Effector memory CD4-positive, alpha-beta T cell (primary cell): ENCODE results near the gene FAM98B.

Source experiments
- DNase-seq, 3 donors: peaks; one replicate each; pipeline ENCODE4 v3.0.0-alpha.2; 2020
- H3K27ac ChIP-seq: 2 replicates; pipeline ENCODE4 v1.7.0; 2013; ENCODE audit warnings: mild to moderate bottlenecking, low read length, moderate library complexity; ENCODE audit not compliant: insufficient read depth, poor library complexity, severe bottlenecking
- H3K27me3 ChIP-seq: replicated peaks from 2 replicates; pipeline ENCODE4 v1.7.0; 2013; ENCODE audit warnings: mild to moderate bottlenecking, low read length; ENCODE audit not compliant: insufficient read depth, control insufficient read depth, poor library complexity, severe bottlenecking
- H3K36me3 ChIP-seq: 2 replicates; pipeline ENCODE4 v1.7.0; 2013; ENCODE audit warnings: mild to moderate bottlenecking, low read length, moderate library complexity; ENCODE audit not compliant: control insufficient read depth, insufficient read depth
- H3K4me1 ChIP-seq: 2 replicates; pipeline ENCODE4 v1.7.0; 2013; ENCODE audit warnings: low read length, mild to moderate bottlenecking; ENCODE audit not compliant: control insufficient read depth, insufficient read depth, poor library complexity, severe bottlenecking
- H3K4me3 ChIP-seq: 2 replicates; pipeline ENCODE4 v1.7.0; 2013; ENCODE audit warnings: low read length, low read depth, mild to moderate bottlenecking; ENCODE audit not compliant: insufficient read depth, poor library complexity, severe bottlenecking
- H3K9me3 ChIP-seq: 2 replicates; pipeline ENCODE4 v1.7.0; 2013; ENCODE audit warnings: mild to moderate bottlenecking, low read length, moderate library complexity; ENCODE audit not compliant: control insufficient read depth

FAM98B gene

DNA sequence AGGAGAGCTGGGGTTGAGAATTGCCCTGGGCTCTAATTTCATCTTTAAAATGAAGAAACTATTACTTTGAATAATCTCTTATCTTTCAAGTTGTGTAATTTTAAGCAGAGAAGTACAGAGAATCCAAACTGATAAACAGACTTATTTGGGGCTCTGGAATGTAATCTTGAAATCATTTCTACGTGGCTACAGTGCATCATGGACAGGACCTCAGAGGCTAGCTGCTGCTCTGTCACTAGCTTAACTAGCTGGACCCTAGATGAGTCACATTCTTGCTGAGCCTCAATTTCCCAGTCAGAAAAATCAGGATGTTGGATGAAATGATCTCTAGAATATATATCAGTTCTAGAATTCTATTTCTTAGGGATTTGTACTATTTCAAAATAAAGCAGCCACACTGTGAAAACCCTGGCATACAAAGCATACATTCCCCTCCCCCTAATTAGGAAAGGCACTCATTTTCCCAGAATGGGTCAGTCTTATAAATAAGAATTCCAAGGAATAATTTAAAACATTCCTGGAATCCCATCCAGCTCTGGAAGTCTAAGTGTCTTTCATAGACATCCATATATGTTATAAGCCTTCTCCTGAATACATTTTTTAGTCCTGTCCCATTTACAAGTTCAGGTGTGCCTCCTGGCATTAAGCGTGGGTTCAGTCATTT, 63.5 kb downstream of the FAM98B start:
- DNase-seq: no peak
- no peaks in the 10 kb centered on the region for H3K4me1 ChIP-seq
- H3K27me3 ChIP-seq: no peaks in the 10 kb centered on the region
- no peak overlapping the region for H3K4me3 ChIP-seq
- no peaks in the 10 kb centered on the region for H3K9me3 ChIP-seq
- H3K36me3 ChIP-seq: peaks cover 82% of the 10 kb centered on the region
- H3K27ac ChIP-seq: no peak overlapping the region

DNA sequence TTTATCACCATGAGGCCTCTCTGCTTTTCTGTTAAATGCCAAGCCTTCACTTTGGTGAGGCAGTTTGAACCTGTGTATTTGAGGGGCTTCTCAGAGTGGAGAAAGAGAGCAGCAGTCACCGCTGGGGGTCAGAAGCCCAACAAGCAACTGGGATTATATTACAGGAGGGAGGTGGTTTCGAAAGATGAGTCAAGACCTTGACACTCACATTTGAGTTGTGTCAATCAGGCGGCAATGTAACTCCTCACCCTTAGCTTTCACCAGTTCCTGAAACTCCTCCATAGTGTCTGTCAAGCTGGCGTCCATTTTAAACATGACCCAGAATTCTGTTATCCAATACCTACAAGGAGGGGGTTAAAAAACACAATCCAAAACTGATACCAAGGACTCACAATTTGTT, 64.2 kb downstream of the FAM98B start:
- Histone ChIP-seq H3K4me3 (no peak overlapping the region), H3K27me3 (no peaks in the 10 kb centered on the region), H3K4me1 (no peaks in the 10 kb centered on the region), H3K27ac (no peak overlapping the region), H3K9me3 (no peaks in the 10 kb centered on the region), H3K36me3 (peaks cover 76% of the 10 kb centered on the region)
- no peak for DNase-seq

DNA sequence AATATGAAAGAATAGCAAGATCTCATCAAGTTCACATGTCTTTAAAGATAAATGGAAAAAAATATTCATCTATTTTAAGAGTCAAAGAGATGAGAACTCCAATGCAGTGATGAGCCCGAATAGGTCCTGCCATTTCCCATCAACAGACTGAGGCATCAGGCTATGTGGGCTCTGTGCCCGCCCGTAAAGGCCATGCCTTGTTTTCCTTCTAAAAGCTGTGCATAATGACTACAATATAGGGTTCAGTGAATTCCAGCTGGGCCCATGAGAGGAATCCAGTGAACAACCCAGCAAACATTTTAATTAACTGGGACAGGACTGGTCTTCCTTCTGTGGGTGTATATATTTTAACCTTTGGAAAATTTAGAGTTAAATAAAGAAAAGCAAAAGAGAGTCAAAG, 66.1 kb downstream of the FAM98B start:
- Histone ChIP-seq H3K36me3 (peaks cover 67% of the 10 kb centered on the region), H3K9me3 (no peaks in the 10 kb centered on the region)
- DNase-seq: no peak

DNA sequence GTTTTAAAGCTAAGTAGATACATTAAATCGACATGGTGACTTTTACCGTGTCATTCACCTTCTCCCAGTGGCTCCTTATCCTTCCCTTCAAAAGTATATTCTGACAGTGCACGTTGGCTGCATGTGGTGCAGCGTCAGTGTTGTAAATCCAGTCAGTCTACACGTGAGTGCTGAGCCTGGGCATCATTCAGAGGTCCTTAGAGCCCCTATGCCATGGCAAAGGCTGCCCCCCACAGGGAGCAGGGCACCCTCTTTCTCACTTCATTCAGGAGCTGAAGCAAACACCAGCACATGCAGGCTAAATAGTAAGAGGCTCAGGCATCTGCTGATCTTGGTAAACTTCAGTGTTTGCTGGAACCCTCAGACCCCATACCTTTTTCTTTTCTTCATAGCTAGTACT, 67.4 kb downstream of the FAM98B start:
- H3K4me1 ChIP-seq: no peaks in the 10 kb centered on the region
- H3K36me3 ChIP-seq: peaks cover 55% of the 10 kb centered on the region
- no peaks in the 10 kb centered on the region for H3K27me3 ChIP-seq
- H3K9me3 ChIP-seq: no peaks in the 10 kb centered on the region
- H3K4me3 ChIP-seq: no peak overlapping the region
- H3K27ac ChIP-seq: no peak overlapping the region
- no peak for DNase-seq

More for the DNA sequence above, 66.1 kb downstream of the FAM98B start:
- H3K4me1 ChIP-seq: no peaks in the 10 kb centered on the region
- H3K27me3 ChIP-seq: no peaks in the 10 kb centered on the region
- H3K27ac ChIP-seq: no peak overlapping the region
- no peak overlapping the region for H3K4me3 ChIP-seq

DNA sequence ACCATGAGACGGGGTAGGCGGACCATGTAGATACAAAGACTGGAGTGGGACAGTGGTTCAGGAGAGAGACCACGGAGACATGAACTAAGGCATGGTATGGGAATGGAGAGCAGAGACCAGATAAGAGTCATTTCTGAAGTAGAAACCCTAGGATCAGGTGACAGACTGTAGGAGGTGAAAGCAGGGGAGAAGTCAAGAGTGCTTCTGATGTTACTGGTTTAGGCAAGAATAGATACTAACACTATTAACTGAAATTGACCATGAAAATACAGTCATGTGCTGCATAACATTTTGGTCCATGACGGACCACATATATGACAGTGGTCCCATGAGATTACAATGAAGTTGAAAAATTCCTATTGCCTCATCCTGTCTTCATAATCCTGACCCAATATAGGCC, 69.0 kb downstream of the FAM98B start:
- peaks cover 39% of the 10 kb centered on the region for H3K36me3 ChIP-seq
- no peaks in the 10 kb centered on the region for H3K9me3 ChIP-seq
- no peaks in the 10 kb centered on the region for H3K27me3 ChIP-seq
- no peak overlapping the region for H3K4me3 ChIP-seq
- no peaks in the 10 kb centered on the region for H3K4me1 ChIP-seq
- H3K27ac ChIP-seq: no peak overlapping the region
- no peak for DNase-seq

DNA sequence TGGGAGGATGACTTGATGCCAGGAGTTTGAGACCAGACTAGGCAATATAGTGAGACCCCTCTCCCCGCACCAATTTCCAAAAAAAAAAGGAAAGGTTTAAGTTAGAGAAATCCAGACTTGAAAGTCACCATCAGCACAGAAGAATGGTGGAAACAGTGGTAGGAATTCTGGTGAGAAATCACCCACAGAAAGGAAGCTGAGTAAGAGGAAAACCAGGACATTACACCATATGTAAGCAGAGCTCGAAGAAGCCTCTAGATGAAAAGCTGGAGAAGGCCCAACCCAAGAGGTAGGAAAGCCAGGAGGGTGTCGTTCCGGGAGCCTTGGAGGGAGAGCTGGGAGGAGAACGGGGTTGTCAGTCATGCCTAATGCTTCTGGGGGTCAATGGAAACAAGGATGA, 70.2 kb downstream of the FAM98B start:
- Histone ChIP-seq H3K36me3 (peaks cover 32% of the 10 kb centered on the region), H3K9me3 (no peaks in the 10 kb centered on the region), H3K4me1 (no peaks in the 10 kb centered on the region), H3K4me3 (no peak overlapping the region), H3K27ac (no peak overlapping the region), H3K27me3 (no peaks in the 10 kb centered on the region)
- no peak for DNase-seq

DNA sequence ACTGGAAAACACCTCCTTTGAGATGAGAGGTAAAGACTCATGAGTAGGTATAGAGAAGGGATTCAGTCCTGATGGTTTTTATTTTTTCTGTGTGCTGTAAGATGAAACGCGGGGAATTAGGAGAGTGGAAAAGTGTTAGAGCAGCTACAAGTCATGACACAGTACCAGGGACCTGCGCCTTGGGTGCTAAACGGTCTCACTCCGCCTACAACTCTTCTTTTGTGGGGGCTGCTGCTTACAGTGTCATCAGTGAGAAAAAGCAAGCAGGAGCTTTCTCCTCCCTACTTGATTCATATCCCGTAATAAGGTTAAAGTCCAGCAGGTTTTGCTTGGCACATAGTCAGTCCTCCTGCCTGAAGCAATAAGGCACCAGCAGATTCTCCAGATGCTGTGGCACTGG, 71.6 kb downstream of the FAM98B start:
- no peak overlapping the region for H3K27ac ChIP-seq
- H3K27me3 ChIP-seq: no peaks in the 10 kb centered on the region
- no peak for DNase-seq
- no peak overlapping the region for H3K4me3 ChIP-seq
- H3K4me1 ChIP-seq: no peaks in the 10 kb centered on the region
- H3K9me3 ChIP-seq: no peaks in the 10 kb centered on the region
- H3K36me3 ChIP-seq: peaks cover 34% of the 10 kb centered on the region

DNA sequence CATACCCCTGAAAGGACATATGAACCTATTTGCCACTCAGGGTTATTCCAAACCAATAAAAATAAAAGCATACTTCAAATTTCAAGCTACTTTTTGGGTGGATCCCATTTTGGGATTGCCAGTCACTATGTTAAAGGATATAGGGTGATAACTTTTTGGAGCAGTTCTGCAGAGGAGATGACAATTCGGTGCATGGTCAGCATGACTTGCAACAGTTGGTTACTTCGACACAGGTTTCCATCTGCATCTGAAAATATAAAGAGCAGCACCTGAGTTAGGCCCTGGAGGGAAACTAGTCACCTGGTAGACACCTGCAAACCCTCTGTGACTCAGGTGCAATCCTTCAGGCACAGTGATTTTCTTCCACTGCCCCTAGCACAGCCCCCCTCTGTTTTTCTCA, 72.2 kb downstream of the FAM98B start:
- peaks cover 38% of the 10 kb centered on the region for H3K36me3 ChIP-seq
- peaks cover 3% of the 10 kb centered on the region for H3K4me1 ChIP-seq
- H3K4me3 ChIP-seq: no peak overlapping the region
- no peak for DNase-seq
- H3K27me3 ChIP-seq: no peaks in the 10 kb centered on the region
- H3K27ac ChIP-seq: no peak overlapping the region
- H3K9me3 ChIP-seq: no peaks in the 10 kb centered on the region

DNA sequence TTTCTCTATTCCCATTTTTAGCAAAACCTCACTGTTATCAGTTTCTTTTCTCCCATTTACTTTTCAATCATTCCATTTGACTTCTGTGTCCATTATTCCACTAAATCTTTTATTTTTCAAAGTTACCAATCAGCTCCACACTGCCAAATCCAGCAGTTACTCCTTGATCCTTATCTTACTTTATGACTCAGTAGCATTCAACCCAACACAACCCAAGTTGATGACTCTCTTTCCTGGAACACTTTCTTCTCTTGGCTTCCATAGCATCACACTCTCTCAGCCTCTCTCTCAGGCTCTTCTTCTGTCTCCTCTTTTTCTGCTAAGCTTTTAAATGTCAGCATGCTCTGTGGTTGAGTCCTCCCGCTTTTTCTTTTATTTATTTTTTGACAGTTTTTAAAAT, 74.4 kb downstream of the FAM98B start:
- no peak for DNase-seq
- Histone ChIP-seq H3K4me3 (no peak overlapping the region), H3K27ac (no peak overlapping the region), H3K9me3 (no peaks in the 10 kb centered on the region), H3K4me1 (peaks cover 4% of the 10 kb centered on the region), H3K36me3 (peaks cover 33% of the 10 kb centered on the region), H3K27me3 (no peaks in the 10 kb centered on the region)

DNA sequence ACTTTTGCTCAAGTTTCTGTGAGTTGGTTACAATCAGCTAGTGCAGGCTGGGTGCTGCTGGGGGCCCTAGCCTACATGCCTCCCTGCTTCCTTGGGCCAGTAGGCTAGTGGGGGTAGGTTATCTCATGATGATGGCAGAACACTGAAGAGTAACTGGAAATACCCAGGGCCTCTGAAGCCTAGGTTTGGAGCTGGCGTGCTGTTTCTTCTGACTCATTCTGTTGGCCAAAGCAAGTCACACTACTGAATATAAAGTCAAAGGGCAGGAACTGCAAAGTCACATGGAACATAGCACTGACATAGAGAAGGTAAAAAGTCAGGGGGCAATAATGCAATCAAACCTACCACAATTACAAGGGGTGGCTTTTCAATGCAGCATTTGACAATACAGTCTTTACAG, 76.2 kb downstream of the FAM98B start:
- no peak for DNase-seq
- peaks cover 34% of the 10 kb centered on the region for H3K36me3 ChIP-seq
- peak overlapping the region; percentile 2 for H3K27ac ChIP-seq
- H3K4me3 ChIP-seq: no peak overlapping the region
- no peaks in the 10 kb centered on the region for H3K9me3 ChIP-seq
- peaks cover 16% of the 10 kb centered on the region for H3K4me1 ChIP-seq
- no peaks in the 10 kb centered on the region for H3K27me3 ChIP-seq
